Spleen (tissue), 11 donors: ENCODE results near the gene HOOK1. TPM values are rescaled to one million over a fixed set of nuclear protein-coding genes. Genes with fewer than 3 reads are reported as not detected.
"Not testable (repeated sequence)": the region's sequence is repeated elsewhere in the genome, so short reads cannot be mapped to it uniquely, and the experiment has no call there.

Source experiments
- DNase-seq: peaks from one replicate; pipeline ENCODE4 v3.0.0-alpha.2; 2020
- H3K27ac ChIP-seq, 8 donors: fragments of 200-600 bp; sonication (generic) in 7 of 8; 1 replicate in 4 of 8; 2 replicates in 4 of 8; pipeline versions ENCODE4 v1.5.0 to v1.8.0; 2016 to 2021; ENCODE audit warnings: inconsistent platforms in 4 of 8, mild to moderate bottlenecking in 4 of 8, moderate library complexity in 1 of 8
- H3K27me3 ChIP-seq, 7 donors: fragments of 200-600 bp; sonication (generic) in 6 of 7; replicated peaks in 1 of 7; 1 replicate in 4 of 7; 2 replicates in 3 of 7; pipeline versions ENCODE4 v1.5.0 to v1.8.0; 2016 to 2021; ENCODE audit warnings: inconsistent platforms in 3 of 7, mild to moderate bottlenecking in 1 of 7
- H3K36me3 ChIP-seq, 6 donors: fragments of 200-600 bp; sonication (generic) in 5 of 6; 1 replicate in 4 of 6; 2 replicates in 2 of 6; pipeline versions ENCODE4 v1.5.0 to v1.8.0; 2016 to 2021; ENCODE audit warnings: inconsistent platforms in 2 of 6
- H3K4me1 ChIP-seq, 6 donors: fragments of 200-600 bp; sonication (generic) in 5 of 6; 1 replicate in 3 of 6; 2 replicates in 3 of 6; pipeline versions ENCODE4 v1.5.0 to v1.8.0; 2016 to 2021; ENCODE audit warnings: inconsistent platforms in 3 of 6
- H3K4me3 ChIP-seq, 8 donors: fragments of 200-600 bp; sonication (generic) in 7 of 8; 1 replicate in 4 of 8; 2 replicates in 4 of 8; pipeline versions ENCODE4 v1.5.0 to v1.8.0; 2016 to 2021; ENCODE audit warnings: inconsistent platforms in 4 of 8, mild to moderate bottlenecking in 4 of 8, moderate library complexity in 2 of 8
- H3K9me3 ChIP-seq, 8 donors: fragments of 200-600 bp; sonication (generic) in 7 of 8; 1 replicate in 4 of 8; 2 replicates in 4 of 8; pipeline versions ENCODE4 v1.5.0 to v1.8.0; 2016 to 2021; ENCODE audit warnings: inconsistent platforms in 4 of 8
- CTCF ChIP-seq, 11 experiments: fragments of 200-600 bp in 7 of 11; fragments of 450-650 bp in 4 of 11; sonication (generic) in 4 of 11; IDR thresholded peaks in 8 of 11; conservative IDR thresholded peaks in 3 of 11; 1 replicate in 7 of 11; 2 replicates in 4 of 11; pipeline versions ENCODE4 v1.4.0 to v1.8.0; 2016 to 2021; ENCODE audit warnings: antibody characterized with exemption in 11 of 11, inconsistent platforms in 4 of 11, mild to moderate bottlenecking in 1 of 11
- POLR2A ChIP-seq, 3 donors: fragments of 450-650 bp; IDR thresholded peaks; one replicate each; pipeline ENCODE4 v1.5.1; 2017; ENCODE audit warnings: antibody characterized with exemption in 3 of 3, mild to moderate bottlenecking in 1 of 3
- POLR2AphosphoS5 ChIP-seq, 3 donors: sonication (generic); formaldehyde crosslinking; IDR thresholded peaks; one replicate each; pipeline ENCODE4 v1.5.1; 2017; ENCODE audit warnings: antibody characterized with exemption in 3 of 3
- WGBS, 5 donors: extraction: QIAGEN DNeasy Blood & Tissue Kit in 3 of 5; methylation state at CpG; one replicate each; pipeline versions ENCODE4 v1.1.5 to v1.1.7; 2013 to 2018; 5-methylcytosine and 5-hydroxymethylcytosine counted together
- intact Hi-C: fragments of 100-400 bp; cut with DNase I; formaldehyde crosslinking; loops from one replicate; pipeline ENCODE4 v1.15.0; 2023; ENCODE audit warnings: low total_unique reads
- polyA plus RNA-seq, 3 donors: library from polyadenylated mRNA; stranded (reverse); fragments of 200-250 nt; gene quantifications; one replicate each; pipeline ENCODE4 v1.2.1, GENCODE V29; 2013
- total RNA-seq, 7 donors: library from RNA; depleted of rRNA in 3 of 7; stranded (reverse); fragments of >200 nt in 3 of 7; fragmentation: NEBNext Ultra II Directional in 4 of 7; extraction: Animal tissue kit (Norgen Biotek cat#: 25700) in 4 of 7; gene quantifications; one replicate each; pipeline versions ENCODE4 v1.1.0 to v1.2.1, GENCODE V29; 2016 to 2021
- donor health status: healthy with polysubstance abuse.
- donor health status: DM: no; HTN: no; CAD: no; lungs with moderate emphysema.
- donor health status: DM: no; HTN: no; CAD: no.
- donor health status: Bipolar disorder and iron deficiency.
- donor health status: healthy.
- donor health status: DM: no; HTN: no; CAD: no.
- donor health status: DM: yes; HTN: yes; CAD: no.

HOOK1 gene
- total and polyA plus RNA-seq, 10 donors: 1.1 to 6.9 (median 3.9) TPM

GRCh38 chr1:59906931-59907330, 92.2 kb downstream of the HOOK1 start:
- TF ChIP-seq CTCF (IDR thresholded peaks at IDR 0.05 in 8 of 11, conservative IDR thresholded peaks at IDR 0.05 in 3 of 11): no peak
- intact Hi-C loops: no loop called here
- Histone ChIP-seq H3K4me1 (no peaks in the 10 kb centered on the region), H3K4me3 (no peak overlapping the region), H3K27ac (no peak overlapping the region), H3K9me3 (no peaks in the 10 kb centered on the region), H3K36me3 (no peaks in the 10 kb centered on the region), H3K27me3 (no peaks in the 10 kb centered on the region)
- WGBS, 5 donors: 55 to 86% (median 81%) methylated on average over 2 of the region's 2 CpGs
- no peak for DNase-seq

- intact Hi-C loops: no loop called here
- no peaks in the 10 kb centered on the region for H3K4me1 ChIP-seq
- WGBS, 5 donors: 54 to 74% (median 63%) methylated on average over 2 of the region's 2 CpGs
- H3K27ac ChIP-seq: no peak overlapping the region
- no peaks in the 10 kb centered on the region for H3K27me3 ChIP-seq
- no peaks in the 10 kb centered on the region for H3K9me3 ChIP-seq
- DNase-seq: no peak
- no peak overlapping the region for H3K4me3 ChIP-seq
- TF ChIP-seq POLR2A (IDR thresholded peaks at IDR 0.05) (no peak), CTCF (IDR thresholded peaks at IDR 0.05 in 8 of 11, conservative IDR thresholded peaks at IDR 0.05 in 3 of 11) (no peak), POLR2AphosphoS5 (IDR thresholded peaks at IDR 0.05) (no peak)
- H3K36me3 ChIP-seq: no peaks in the 10 kb centered on the region
These were observed 93.3 kb downstream of the HOOK1 start for GRCh38 chr1:59908084-59908483.

- no peak for TF ChIP-seq POLR2A (IDR thresholded peaks at IDR 0.05)
- TF ChIP-seq POLR2AphosphoS5 (IDR thresholded peaks at IDR 0.05): no peak
- TF ChIP-seq CTCF (IDR thresholded peaks at IDR 0.05 in 8 of 11, conservative IDR thresholded peaks at IDR 0.05 in 3 of 11): no peak
- H3K9me3 ChIP-seq: no peaks in the 10 kb centered on the region
- no peak for DNase-seq
- no peaks in the 10 kb centered on the region for H3K36me3 ChIP-seq
- H3K27me3 ChIP-seq: no peaks in the 10 kb centered on the region
- H3K27ac ChIP-seq: no peak overlapping the region
- intact Hi-C loops: no loop called here
- no peaks in the 10 kb centered on the region for H3K4me1 ChIP-seq
- 94 to 100% (median 98%) methylated on average over 2 of the region's 2 CpGs for WGBS, 5 donors
- H3K4me3 ChIP-seq: no peak overlapping the region
These were observed 93.9 kb downstream of the HOOK1 start for GRCh38 chr1:59908682-59909081.

- H3K36me3 ChIP-seq, H3K27me3 ChIP-seq, H3K4me1 ChIP-seq, H3K4me3 ChIP-seq, H3K9me3 ChIP-seq, DNase-seq, H3K27ac ChIP-seq, intact Hi-C loops: not testable (repeated sequence)
- 91 to 95% (median 94%) methylated on average over 7 of the region's 7 CpGs for WGBS, 5 donors
These were observed 100.1 kb downstream of the HOOK1 start for GRCh38 chr1:59914791-59915286.

GRCh38 chr1:59915516-59915915, 100.8 kb downstream of the HOOK1 start:
- H3K27me3 ChIP-seq: no peaks in the 10 kb centered on the region
- H3K27ac ChIP-seq: no peak overlapping the region
- TF ChIP-seq CTCF (IDR thresholded peaks at IDR 0.05 in 8 of 11, conservative IDR thresholded peaks at IDR 0.05 in 3 of 11): no peak
- TF ChIP-seq POLR2AphosphoS5 (IDR thresholded peaks at IDR 0.05): no peak
- TF ChIP-seq POLR2A (IDR thresholded peaks at IDR 0.05): no peak
- WGBS, 5 donors: 48 to 89% (median 64%) methylated on average over 1 of the region's 1 CpG
- H3K36me3 ChIP-seq: no peaks in the 10 kb centered on the region
- no peak for DNase-seq
- no peaks in the 10 kb centered on the region for H3K9me3 ChIP-seq
- no peak overlapping the region for H3K4me3 ChIP-seq
- intact Hi-C loops: no loop called here
- H3K4me1 ChIP-seq: no peaks in the 10 kb centered on the region
